ENCODE measurements around the gene MRPL53. TPM values are rescaled to one million over a fixed set of nuclear protein-coding genes. Genes with fewer than 3 reads are reported as not detected.

Gene MRPL53
- polyA plus RNA-seq, 1 experiment = 41.2 TPM

DNA sequence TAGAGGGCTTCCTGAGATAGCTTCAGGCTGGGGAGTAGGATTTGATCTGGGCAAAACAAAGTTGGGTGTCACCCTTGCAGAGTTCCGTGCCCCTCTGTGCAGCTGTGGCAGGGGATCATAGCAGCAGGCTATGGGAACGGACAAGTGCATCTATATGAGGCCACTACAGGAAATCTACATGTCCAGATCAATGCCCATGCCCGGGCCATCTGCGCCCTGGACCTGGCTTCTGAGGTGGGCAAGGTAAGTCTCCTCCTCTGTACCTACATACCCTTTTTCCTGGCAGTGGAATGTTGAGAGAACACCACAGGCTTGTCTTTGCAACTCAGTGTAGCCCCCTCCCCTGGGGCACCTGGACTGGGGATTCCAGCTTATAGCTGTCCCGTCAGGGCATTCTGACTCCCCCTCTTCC lies 47.5 kb downstream of the MRPL53 start:
- no peak for DNase-seq (ENCODE audit: low read depth)
- TF ChIP-seq, protein P1, sequence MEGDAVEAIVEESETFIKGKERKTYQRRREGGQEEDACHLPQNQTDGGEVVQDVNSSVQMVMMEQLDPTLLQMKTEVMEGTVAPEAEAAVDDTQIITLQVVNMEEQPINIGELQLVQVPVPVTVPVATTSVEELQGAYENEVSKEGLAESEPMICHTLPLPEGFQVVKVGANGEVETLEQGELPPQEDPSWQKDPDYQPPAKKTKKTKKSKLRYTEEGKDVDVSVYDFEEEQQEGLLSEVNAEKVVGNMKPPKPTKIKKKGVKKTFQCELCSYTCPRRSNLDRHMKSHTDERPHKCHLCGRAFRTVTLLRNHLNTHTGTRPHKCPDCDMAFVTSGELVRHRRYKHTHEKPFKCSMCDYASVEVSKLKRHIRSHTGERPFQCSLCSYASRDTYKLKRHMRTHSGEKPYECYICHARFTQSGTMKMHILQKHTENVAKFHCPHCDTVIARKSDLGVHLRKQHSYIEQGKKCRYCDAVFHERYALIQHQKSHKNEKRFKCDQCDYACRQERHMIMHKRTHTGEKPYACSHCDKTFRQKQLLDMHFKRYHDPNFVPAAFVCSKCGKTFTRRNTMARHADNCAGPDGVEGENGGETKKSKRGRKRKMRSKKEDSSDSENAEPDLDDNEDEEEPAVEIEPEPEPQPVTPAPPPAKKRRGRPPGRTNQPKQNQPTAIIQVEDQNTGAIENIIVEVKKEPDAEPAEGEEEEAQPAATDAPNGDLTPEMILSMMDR (IDR thresholded peaks at IDR 0.05; ENCODE audit: insufficient read depth, low read depth, low read length) = no peak
- CTCF ChIA-PET = interaction anchor here (0.7 kb wide), 1 partner anchor 90 kb away, joined by 4 read pairs; no protein-coding TSS in a partner anchor

DNA sequence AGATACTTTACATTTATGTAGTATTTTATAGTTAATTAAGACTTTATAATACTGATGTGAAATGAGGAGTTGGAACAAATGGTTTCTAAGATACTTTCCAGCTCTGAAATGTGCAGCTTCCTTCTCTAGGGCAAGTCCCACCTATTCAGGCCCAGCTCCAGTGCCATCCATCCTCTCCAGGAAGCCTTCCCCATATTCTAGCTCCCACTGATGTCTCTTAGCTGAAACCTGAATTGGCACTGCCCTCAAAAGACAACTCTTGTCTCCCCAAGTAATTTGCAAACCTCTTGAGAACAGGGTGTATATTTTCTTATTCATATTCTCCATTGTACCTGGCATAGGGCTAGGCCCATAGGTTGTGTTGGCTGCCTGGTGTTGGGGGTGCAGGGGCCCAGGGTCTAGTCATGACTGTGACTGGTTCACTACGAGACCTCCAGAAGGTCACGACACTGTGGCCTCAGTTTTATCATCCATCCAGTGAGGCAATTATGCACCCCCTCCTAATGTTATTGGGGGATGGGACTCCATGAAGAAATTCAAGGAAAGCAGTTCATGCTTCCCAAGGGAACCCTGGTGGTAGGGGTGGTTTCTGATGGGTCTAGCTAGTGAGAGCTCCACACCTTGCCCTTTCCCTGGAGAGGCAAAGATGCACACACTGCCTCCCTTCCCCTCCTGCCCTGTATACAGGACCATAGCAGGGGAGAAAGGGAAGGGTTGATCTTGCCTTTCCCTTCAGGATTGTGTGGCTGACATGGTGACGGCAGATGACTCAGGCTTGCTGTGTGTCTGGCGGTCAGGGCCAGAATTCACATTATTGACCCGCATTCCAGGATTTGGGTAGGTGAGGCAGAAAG lies 48.1 kb downstream of the MRPL53 start:
- TF ChIP-seq, protein P1 (IDR thresholded peaks at IDR 0.05; ENCODE audit: insufficient read depth, low read depth, low read length) = no peak

More for the DNA sequence above, 47.5 kb downstream of the MRPL53 start:
- Histone ChIP-seq H3K4me3 (ENCODE audit: low read depth, low read length) (no peak overlapping the region), H3K27me3 (ENCODE audit: control insufficient read depth, insufficient read depth, low read length) (no peaks in the 10 kb centered on the region), H3K36me3 (ENCODE audit: control insufficient read depth, insufficient read depth, low read length) (peaks cover 23% of the 10 kb centered on the region)
- POLR2A ChIA-PET = no interaction called here

DNA sequence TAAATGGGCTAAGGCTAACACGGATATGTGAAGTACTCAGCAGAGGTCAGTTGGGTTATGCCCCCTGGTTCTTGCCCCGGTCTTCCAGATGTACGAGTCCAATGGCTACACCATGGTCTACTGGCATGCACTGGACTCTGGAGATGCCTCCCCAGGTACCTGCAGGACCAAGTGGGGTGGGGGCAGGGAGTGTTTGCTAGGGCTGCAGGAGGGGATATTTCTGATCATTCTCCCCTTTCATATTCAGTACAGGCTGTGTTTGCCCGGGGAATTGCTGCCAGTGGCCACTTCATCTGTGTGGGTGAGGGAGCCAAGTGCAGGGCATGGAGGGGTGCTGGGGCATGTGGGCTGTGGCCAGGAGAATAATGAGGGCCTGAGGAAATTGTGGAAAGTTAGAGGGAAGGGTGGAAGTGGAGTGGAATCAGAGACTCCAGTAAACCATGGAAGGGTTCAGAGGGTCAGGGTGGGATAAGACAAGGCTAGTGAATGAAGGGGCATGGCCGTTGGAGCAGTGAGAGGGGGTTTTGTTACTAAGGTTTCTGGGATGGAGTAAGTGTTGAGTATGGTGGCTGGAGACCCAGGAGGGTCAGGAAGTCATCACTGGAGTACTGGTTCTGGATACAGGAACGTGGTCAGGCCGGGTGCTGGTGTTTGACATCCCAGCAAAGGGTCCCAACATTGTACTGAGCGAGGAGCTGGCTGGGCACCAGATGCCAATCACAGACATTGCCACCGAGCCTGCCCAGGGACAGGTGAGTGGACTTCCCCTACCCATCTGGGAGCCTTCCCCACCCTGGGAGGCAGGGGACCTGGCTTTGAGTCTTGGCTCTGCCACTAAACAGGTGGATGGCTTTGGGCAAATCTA lies 49.0 kb downstream of the MRPL53 start:
- H3K27me3 ChIP-seq (ENCODE audit: control insufficient read depth, insufficient read depth, low read length) = no peaks in the 10 kb centered on the region
- H3K36me3 ChIP-seq (ENCODE audit: control insufficient read depth, insufficient read depth, low read length) = peaks cover 14% of the 10 kb centered on the region
- ChIA-PET POLR2A (no interaction called here), CTCF (no interaction called here)
- TF ChIP-seq, protein P1 (IDR thresholded peaks at IDR 0.05; ENCODE audit: insufficient read depth, low read depth, low read length) = no peak
- no peak overlapping the region for H3K4me3 ChIP-seq (ENCODE audit: low read depth, low read length)
- DNase-seq (ENCODE audit: low read depth) = no peak

More for the DNA sequence above, 48.1 kb downstream of the MRPL53 start:
- Histone ChIP-seq H3K36me3 (ENCODE audit: control insufficient read depth, insufficient read depth, low read length) (peaks cover 20% of the 10 kb centered on the region), H3K4me3 (ENCODE audit: low read depth, low read length) (no peak overlapping the region), H3K27me3 (ENCODE audit: control insufficient read depth, insufficient read depth, low read length) (no peaks in the 10 kb centered on the region)
- ChIA-PET CTCF (interaction anchor here (0.6 to 0.7 kb wide), 2 partner anchors 26 to 89 kb away, joined by 3 to 4 read pairs; no protein-coding TSS in a partner anchor), POLR2A (interaction anchor here (0.6 kb wide), 1 partner anchor 11 kb away, joined by 5 read pairs; no protein-coding TSS in a partner anchor)
- DNase-seq (ENCODE audit: low read depth) = no peak

Other genes with a start within 250 kb of the MRPL53 start
- gene SLC4A5, start 129.3 kb downstream of the MRPL53 start, polyA plus RNA-seq (2011; rRNA removed) = 0.07 and 0.16 TPM in 2 replicates
- gene DCTN1, start 92.4 kb downstream of the MRPL53 start, polyA plus RNA-seq (2011; rRNA removed) = 136 and 193 TPM in 2 replicates
- gene C2orf81, start 51.1 kb downstream of the MRPL53 start, polyA plus RNA-seq (2011; rRNA removed) = 0.18 and 0.67 TPM in 2 replicates
- gene WDR54, start 51.0 kb downstream of the MRPL53 start, polyA plus RNA-seq (2011; rRNA removed) = 26.0 and 42.9 TPM in 2 replicates
- gene RTKN, start 30.7 kb downstream of the MRPL53 start, polyA plus RNA-seq (2011; rRNA removed) = 8.3 and 12.4 TPM in 2 replicates
- gene INO80B, start 17.6 kb downstream of the MRPL53 start, polyA plus RNA-seq (2011; rRNA removed) = 5.6 and 6.4 TPM in 2 replicates
- gene WBP1, start 14.2 kb downstream of the MRPL53 start, polyA plus RNA-seq (2011; rRNA removed) = 55.7 and 92.0 TPM in 2 replicates
- 35.5 and 59.5 TPM in 2 replicates for gene MOGS, start 7.3 kb downstream of the MRPL53 start, polyA plus RNA-seq (2011; rRNA removed)
- gene CCDC142, start 10.3 kb upstream of the MRPL53 start, polyA plus RNA-seq (2011; rRNA removed) = 4.5 and 6.2 TPM in 2 replicates
- 19.4 and 26.0 TPM in 2 replicates for gene TTC31, start 10.4 kb upstream of the MRPL53 start, polyA plus RNA-seq (2011; rRNA removed)
- gene LBX2, start 26.9 kb upstream of the MRPL53 start, polyA plus RNA-seq (2011; rRNA removed) = 0.37 and 0.61 TPM in 2 replicates
- gene PCGF1, start 35.0 kb upstream of the MRPL53 start, polyA plus RNA-seq (2011; rRNA removed) = 28.7 and 30.6 TPM in 2 replicates
- gene TLX2, start 41.8 kb upstream of the MRPL53 start, polyA plus RNA-seq (2011; rRNA removed) = not detected in 2 replicates
- 0.12 TPM in 1 of 2 replicates, not detected in the other for gene DQX1, start 53.6 kb upstream of the MRPL53 start, polyA plus RNA-seq (2011; rRNA removed)
- gene AUP1, start 57.0 kb upstream of the MRPL53 start, polyA plus RNA-seq (2011; rRNA removed) = 79.5 and 104 TPM in 2 replicates
- gene HTRA2, start 57.3 kb upstream of the MRPL53 start, polyA plus RNA-seq (2011; rRNA removed) = 26.0 and 36.1 TPM in 2 replicates
- 95.8 and 130 TPM in 2 replicates for gene LOXL3, start 81.3 kb upstream of the MRPL53 start, polyA plus RNA-seq (2011; rRNA removed)
- gene DOK1, start 82.0 kb upstream of the MRPL53 start, polyA plus RNA-seq (2011; rRNA removed) = 19.8 and 28.7 TPM in 2 replicates
- 0.33 and 0.47 TPM in 2 replicates for gene M1AP, start 175.7 kb upstream of the MRPL53 start, polyA plus RNA-seq (2011; rRNA removed)
- 8.4 and 10.2 TPM in 2 replicates for gene SEMA4F, start 181.6 kb upstream of the MRPL53 start, polyA plus RNA-seq (2011; rRNA removed)